IMR-90 (cell line): ENCODE results near the gene HSP90AB1. TPM values are rescaled to one million over a fixed set of nuclear protein-coding genes. Genes with fewer than 3 reads are reported as not detected.

Experiments used
- ATAC-seq: fragments of 200-7000 bp; cut with Tn5 transposase; 2 replicates; pipeline ENCODE4 v1.9.1; 2020; ENCODE audit warnings: low read depth, mild to moderate bottlenecking, moderate library complexity
- BruUV-seq: library from RNA; stranded (reverse); fragments of 400-500 nt; replicated peaks from 2 replicates; lab custom pipeline; 2021; lab: Mats Ljungman, UMichigan
- CTCF ChIA-PET: fragments of 300-600 bp; formaldehyde crosslinking; extraction: SDS; loops from one replicate; lab custom pipeline; 2021; ENCODE audit warnings: antibody characterized with exemption; lab: Yijun Ruan, JAX
- POLR2A ChIA-PET: fragments of 300-600 bp; sonication (Branson Sonifier 250); formaldehyde crosslinking; loops from one replicate; lab custom pipeline; 2022; ENCODE audit warnings: antibody characterized with exemption; ENCODE audit not compliant: unreplicated experiment; lab: Charles Lee
- DNase-seq: peaks from one replicate; pipeline ENCODE4 v3.0.0; 2013
- H2AFZ ChIP-seq: replicated peaks from 2 replicates; pipeline ENCODE3; 2013; ENCODE audit warnings: low read length, mild to moderate bottlenecking; ENCODE audit not compliant: poor library complexity
- H2AK5ac ChIP-seq: 2 replicates; pipeline ENCODE4 v1.6.1; 2013; ENCODE audit warnings: low read depth, low read length, inconsistent platforms
- H2AK9ac ChIP-seq: replicated peaks from 2 replicates; pipeline ENCODE3; 2013; ENCODE audit warnings: mild to moderate bottlenecking, low read depth, low read length, moderate library complexity; ENCODE audit not compliant: poor library complexity
- H2BK120ac ChIP-seq: 2 replicates; pipeline ENCODE4 v1.6.1; 2013; ENCODE audit warnings: low read depth, low read length, inconsistent platforms
- H2BK15ac ChIP-seq: 3 replicates; pipeline ENCODE4 v1.6.1; 2013; ENCODE audit warnings: low read depth, low read length, inconsistent platforms
- H2BK20ac ChIP-seq: 2 replicates; pipeline ENCODE4 v1.6.1; 2013; ENCODE audit warnings: low read depth, mild to moderate bottlenecking, inconsistent platforms, low read length, moderate library complexity
- H2BK5ac ChIP-seq: 2 replicates; pipeline ENCODE4 v1.6.1; 2013; ENCODE audit warnings: mild to moderate bottlenecking, low read depth, low read length, inconsistent platforms; ENCODE audit not compliant: poor library complexity, severe bottlenecking
- H3K14ac ChIP-seq: replicated peaks from 2 replicates; pipeline ENCODE4 v1.6.1; 2013; ENCODE audit warnings: low read depth, low read length, inconsistent platforms
- H3K18ac ChIP-seq: 2 replicates; pipeline ENCODE4 v1.6.1; 2013; ENCODE audit warnings: low read depth, low read length, control low read depth
- H3K23ac ChIP-seq: 2 replicates; pipeline ENCODE4 v1.6.1; 2013; ENCODE audit warnings: low read depth, low read length, inconsistent platforms
- H3K27ac ChIP-seq: 2 replicates; pipeline ENCODE4 v1.5.1; 2013; ENCODE audit warnings: mild to moderate bottlenecking, control low read depth, low read length; ENCODE audit not compliant: insufficient read depth
- H3K27me3 ChIP-seq: 2 replicates; pipeline ENCODE4 v1.6.1; 2013; ENCODE audit warnings: low read length; ENCODE audit not compliant: control insufficient read depth, insufficient read depth
- H3K36me3 ChIP-seq: 2 replicates; pipeline ENCODE4 v1.6.1; 2013; ENCODE audit warnings: low read length, mixed read lengths; ENCODE audit not compliant: control insufficient read depth, insufficient read depth
- H3K4ac ChIP-seq: 2 replicates; pipeline ENCODE4 v1.6.1; 2013; ENCODE audit warnings: low read depth, low read length, inconsistent platforms
- H3K4me1 ChIP-seq: 2 replicates; pipeline ENCODE4 v1.6.1; 2013; ENCODE audit warnings: low read length, mixed read lengths; ENCODE audit not compliant: control insufficient read depth, insufficient read depth
- H3K4me2 ChIP-seq: 2 replicates; pipeline ENCODE4 v1.6.1; 2013; ENCODE audit warnings: low read depth, mild to moderate bottlenecking, control low read depth, low read length, moderate library complexity
- H3K4me3 ChIP-seq: 2 replicates; pipeline ENCODE4 v1.5.1; 2013; ENCODE audit warnings: low read depth, mild to moderate bottlenecking, control low read depth, low read length, moderate library complexity; ENCODE audit not compliant: insufficient read depth
- H3K56ac ChIP-seq: 2 replicates; pipeline ENCODE4 v1.6.1; 2013; ENCODE audit warnings: low read length, inconsistent platforms; ENCODE audit not compliant: insufficient read depth; ENCODE audit errors: extremely low read depth
- H3K79me1 ChIP-seq, 2 experiments: 2 replicates each; pipeline ENCODE4 v1.6.1; 2013; ENCODE audit warnings: low read length in 2 of 2, inconsistent platforms in 1 of 2, low read depth in 1 of 2
- H3K9ac ChIP-seq: 2 replicates; pipeline ENCODE4 v1.6.1; 2013; ENCODE audit warnings: low read depth, low read length, control low read depth
- H3K9me1 ChIP-seq: 2 replicates; pipeline ENCODE4 v1.6.1; 2013; ENCODE audit warnings: low read length, inconsistent platforms; ENCODE audit not compliant: insufficient read depth
- H3K9me3 ChIP-seq: 2 replicates; pipeline ENCODE4 v1.6.1; 2013; ENCODE audit warnings: low read length; ENCODE audit not compliant: control insufficient read depth, insufficient read depth
- H4K20me1 ChIP-seq: 2 replicates; pipeline ENCODE4 v1.6.1; 2013; ENCODE audit warnings: low read length, inconsistent platforms; ENCODE audit not compliant: insufficient read depth
- H4K5ac ChIP-seq: 2 replicates; pipeline ENCODE4 v1.6.1; 2013; ENCODE audit warnings: mild to moderate bottlenecking, low read depth, low read length, control low read depth
- H4K8ac ChIP-seq, 2 experiments: 2 replicates each; pipeline ENCODE4 v1.6.1; 2013; ENCODE audit warnings: low read depth in 2 of 2, low read length in 2 of 2, control low read depth in 1 of 2, inconsistent platforms in 1 of 2
- H4K91ac ChIP-seq: 2 replicates; pipeline ENCODE4 v1.6.1; 2013; ENCODE audit warnings: low read depth, low read length, inconsistent platforms; ENCODE audit not compliant: insufficient read depth
- BHLHE40 ChIP-seq: fragments of 150-350 bp; IDR thresholded peaks from 2 replicates; pipeline ENCODE4 v1.6.1; 2016; ENCODE audit warnings: mild to moderate bottlenecking, low read depth, low read length
- CEBPB ChIP-seq: IDR thresholded peaks from 2 replicates; pipeline ENCODE4 v1.6.1; 2012; ENCODE audit warnings: low read depth, low read length, improper control_type of control experiment
- CHD1 ChIP-seq: IDR thresholded peaks from 2 replicates; pipeline ENCODE4 v1.6.1; 2012; ENCODE audit warnings: low read depth, low read length, improper control_type of control experiment
- CTCF ChIP-seq: conservative IDR thresholded peaks from 2 replicates; pipeline ENCODE4 v1.5.1; 2012; ENCODE audit warnings: mild to moderate bottlenecking, low read depth, low read length, improper control_type of control experiment
- MAFK ChIP-seq: IDR thresholded peaks from 2 replicates; pipeline ENCODE4 v1.6.1; 2012; ENCODE audit warnings: low read depth, low read length, improper control_type of control experiment
- MAZ ChIP-seq: IDR thresholded peaks from 2 replicates; pipeline ENCODE4 v1.6.1; 2012; ENCODE audit warnings: low read depth, mild to moderate bottlenecking, low read length, improper control_type of control experiment, moderate library complexity, borderline replicate concordance
- NFE2L2 ChIP-seq: fragments of 150-350 bp; IDR thresholded peaks from 2 replicates; pipeline ENCODE4 v1.6.1; 2016; ENCODE audit warnings: low read depth, mild to moderate bottlenecking, low read length
- POLR2A ChIP-seq: IDR thresholded peaks from 2 replicates; pipeline ENCODE4 v1.6.1; 2012; ENCODE audit warnings: mild to moderate bottlenecking, low read depth, low read length
- RCOR1 ChIP-seq: IDR thresholded peaks from 2 replicates; pipeline ENCODE4 v1.6.1; 2012; ENCODE audit warnings: mild to moderate bottlenecking, low read length, improper control_type of control experiment; ENCODE audit not compliant: insufficient replicate concordance
- SMC3 ChIP-seq: fragments of 150-350 bp; IDR thresholded peaks from 2 replicates; pipeline ENCODE4 v1.6.1; 2016; ENCODE audit warnings: low read depth, mild to moderate bottlenecking, antibody characterized with exemption, low read length, moderate library complexity
- WGBS, 2 experiments: methylation state at CpG; one replicate each; pipeline versions ENCODE4 v1.1.5 to v1.1.7; 2013; ENCODE audit warnings: missing lambda C conversion rate in 2 of 2; ENCODE audit not compliant: insufficient read length in 1 of 2; ENCODE audit errors: extremely low coverage in 2 of 2; 5-methylcytosine and 5-hydroxymethylcytosine counted together
- dilution Hi-C: fragments of 300-500 bp; cut with HindIII; formaldehyde crosslinking; loops from one replicate; pipeline ENCODE4 v1.14.3; 2018; ENCODE audit warnings: low sequenced_read_pairs; ENCODE audit not compliant: unreplicated experiment
- in situ Hi-C: fragments of 300-500 bp; cut with MboI; formaldehyde crosslinking; loops from 3 replicates; pipeline ENCODE4 v1.14.3; 2019; ENCODE audit warnings: low sequenced_read_pairs, inconsistent platforms, mixed read lengths
- intact Hi-C: fragments of 100-400 bp; cut with micrococcal nuclease; formaldehyde crosslinking; loops from 2 replicates; pipeline ENCODE4 v1.10.0; 2022
- polyA plus RNA-seq, 3 experiments: library from polyadenylated mRNA; depleted of rRNA; stranded (reverse); fragments of >200 nt; gene quantifications; 2 replicates each; pipeline ENCODE4 v1.2.3, GENCODE V29; 2012; ENCODE audit warnings: low replicate concordance in 1 of 3
- total RNA-seq: library from RNA; depleted of rRNA; stranded (reverse); fragments of >200 nt; gene quantifications from 2 replicates; pipeline ENCODE4 v1.2.3, GENCODE V29; 2012
- TF ChIP-seq, protein P1 (sequence below): fragments of 150-350 bp; IDR thresholded peaks from 2 replicates; pipeline ENCODE4 v1.6.1; 2017; ENCODE audit warnings: mild to moderate bottlenecking, antibody characterized with exemption, low read length, low read depth

Gene HSP90AB1
- total and polyA plus RNA-seq, 2 of the 4 experiments (the other 2 are of a cell fraction), result 887 to 1,307 TPM

- dilution Hi-C loops, result no loop called here
- Histone ChIP-seq H3K27me3 (peaks cover 78% of the 10 kb centered on the region), H2BK120ac (no peak overlapping the region), H3K9me1 (peaks cover 4% of the 10 kb centered on the region; the same call in 1 of the 2 replicates), H3K4ac (no peak overlapping the region), H3K79me1 (no peaks in the 10 kb centered on the region), H3K56ac (no peak overlapping the region), H3K27ac (no peak overlapping the region), H2AK9ac (no peak overlapping the region), H4K8ac (no peak overlapping the region), H4K91ac (no peak overlapping the region), H3K4me1 (no peaks in the 10 kb centered on the region), H3K14ac (no peak overlapping the region), H4K5ac (no peak overlapping the region), H3K9me3 (no peaks in the 10 kb centered on the region), H3K23ac (no peak overlapping the region), H3K4me3 (no peak overlapping the region), H2AK5ac (no peak overlapping the region), H3K36me3 (no peaks in the 10 kb centered on the region), H2BK15ac (no peak overlapping the region), H2AFZ (peak overlapping the region; percentile 76), H4K20me1 (no peaks in the 10 kb centered on the region), H2BK20ac (no peak overlapping the region), H2BK5ac (no peak overlapping the region), H3K9ac (no peak overlapping the region), H3K4me2 (peak overlapping the region; percentile 27; the same call in 1 of the 2 replicates), H3K18ac (no peak overlapping the region)
- ATAC-seq (peak; percentile 61), DNase-seq (no peak)
- no TSS peak for BruUV-seq
- CTCF ChIA-PET, result no interaction called here
- POLR2A ChIA-PET, result interaction anchor here (0.6 to 0.7 kb wide), 2 partner anchors 86 to 191 kb away, joined by 4 to 11 read pairs; no protein-coding TSS in a partner anchor
- TF ChIP-seq RCOR1, result no peak
- TF ChIP-seq NFE2L2, result no peak
- no peak for TF ChIP-seq CTCF
- TF ChIP-seq CHD1, result no peak
- TF ChIP-seq SMC3, result no peak
- TF ChIP-seq MAFK, result no peak
- no peak for TF ChIP-seq CEBPB
- no peak for TF ChIP-seq MAZ
- no peak for TF ChIP-seq BHLHE40
- TF ChIP-seq POLR2A, result no peak
- TF ChIP-seq, protein P1, sequence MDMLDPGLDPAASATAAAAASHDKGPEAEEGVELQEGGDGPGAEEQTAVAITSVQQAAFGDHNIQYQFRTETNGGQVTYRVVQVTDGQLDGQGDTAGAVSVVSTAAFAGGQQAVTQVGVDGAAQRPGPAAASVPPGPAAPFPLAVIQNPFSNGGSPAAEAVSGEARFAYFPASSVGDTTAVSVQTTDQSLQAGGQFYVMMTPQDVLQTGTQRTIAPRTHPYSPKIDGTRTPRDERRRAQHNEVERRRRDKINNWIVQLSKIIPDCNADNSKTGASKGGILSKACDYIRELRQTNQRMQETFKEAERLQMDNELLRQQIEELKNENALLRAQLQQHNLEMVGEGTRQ, result no peak
- in situ Hi-C loops, result no loop called here
- intact Hi-C loops, result no loop called here
- WGBS, 2 experiments, result 22% methylated on average over 16 of the region's 109 CpGs; no CpG with 5 or more reads in 1 of the 2 experiments
These were observed 29.1 kb downstream of the HSP90AB1 start for GRCh38 chr6:44275749-44276648.
